ENCODE data around the gene HDAC4. TPM values are rescaled to one million over a fixed set of nuclear protein-coding genes. Genes with fewer than 3 reads are reported as not detected.

HDAC4 gene
- total RNA-seq, 4 donors from 2014 or later: 68.0 to 123 (median 86.5) TPM

GRCh38 chr2:239393941-239394340 lies 6.9 kb downstream of the HDAC4 start:
- no peak for DNase-seq (ENCODE audit: low spot score in 2 of 2)
- peaks cover 0 to 53% (median 24%) of the 10 kb centered on the region in 4 donors for H3K4me1 ChIP-seq
- no peak for TF ChIP-seq POLR2A (IDR thresholded peaks at IDR 0.05)
- peak in 1 of 2 donors; percentile 13 for TF ChIP-seq EP300 (IDR thresholded peaks at IDR 0.05)
- WGBS, 2 donors: 30 to 43% methylated on average over 3 of the region's 3 CpGs
- H3K4me3 ChIP-seq: no peak overlapping the region
- no peaks in the 10 kb centered on the region for H3K9me3 ChIP-seq
- H3K27ac ChIP-seq: peak overlapping the region in 3 of 4 donors; percentile 31 to 74 (median 72)
- H3K36me3 ChIP-seq: peaks cover 0 to 13% (median 0%) of the 10 kb centered on the region in 3 donors
- no peaks in the 10 kb centered on the region for H3K27me3 ChIP-seq

DNA sequence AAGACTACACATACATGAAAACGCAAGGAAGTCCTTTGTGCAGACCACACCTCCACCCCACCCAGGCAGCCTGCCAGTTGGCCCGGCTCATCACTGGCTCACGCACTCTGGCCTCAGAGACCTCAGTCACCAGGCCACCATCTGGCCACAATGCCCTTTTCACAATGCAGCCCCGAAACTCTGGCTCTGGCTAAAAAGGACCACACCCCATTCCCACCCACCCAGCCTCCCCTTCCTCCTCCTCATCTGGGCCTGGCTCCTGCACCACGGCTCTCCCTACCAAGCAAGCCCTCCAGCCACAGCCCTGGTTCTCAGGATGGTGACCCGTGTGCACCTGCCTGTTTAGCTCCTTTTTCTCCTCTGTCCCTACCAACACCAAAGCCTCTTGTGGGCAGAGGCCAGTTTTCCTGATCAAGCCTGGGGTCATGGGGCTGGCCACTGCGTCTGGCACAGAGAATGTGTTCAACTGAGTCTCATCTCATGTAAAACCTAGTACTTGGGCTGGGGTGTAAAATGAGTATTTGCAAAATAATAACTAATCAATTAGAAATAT lies 7.4 kb downstream of the HDAC4 start:
- H3K27ac ChIP-seq: peak overlapping the region in 3 of 4 donors; percentile 31 to 74 (median 72)
- no peak overlapping the region for H3K4me3 ChIP-seq
- WGBS, 2 donors: 23 to 25% methylated on average over 7 of the region's 7 CpGs
- no peaks in the 10 kb centered on the region for H3K9me3 ChIP-seq
- H3K4me1 ChIP-seq: peaks cover 0 to 48% (median 22%) of the 10 kb centered on the region in 4 donors
- no peaks in the 10 kb centered on the region for H3K27me3 ChIP-seq
- H3K36me3 ChIP-seq: peaks cover 0 to 18% (median 0%) of the 10 kb centered on the region in 3 donors
- TF ChIP-seq EP300 (IDR thresholded peaks at IDR 0.05) (peak in 1 of 2 donors; percentile 43), POLR2A (IDR thresholded peaks at IDR 0.05) (no peak), CTCF (IDR thresholded peaks at IDR 0.05) (no peak)
- DNase-seq (ENCODE audit: low spot score in 2 of 2): peak in 1 of 2 donors; percentile 14

- no peaks in the 10 kb centered on the region for H3K9me3 ChIP-seq
- TF ChIP-seq CTCF (IDR thresholded peaks at IDR 0.05) (no peak), POLR2A (IDR thresholded peaks at IDR 0.05) (no peak), EP300 (IDR thresholded peaks at IDR 0.05) (no peak)
- no peak overlapping the region for H3K4me3 ChIP-seq
- WGBS, 2 donors: 80 to 86% methylated on average over 5 to 12 of the region's 14 CpGs
- peaks cover 0 to 42% (median 22%) of the 10 kb centered on the region in 4 donors for H3K4me1 ChIP-seq
- no peaks in the 10 kb centered on the region for H3K27me3 ChIP-seq
- DNase-seq (ENCODE audit: low spot score in 2 of 2): peak in 1 of 2 donors; percentile 5
- peaks cover 0 to 24% (median 0%) of the 10 kb centered on the region in 3 donors for H3K36me3 ChIP-seq
- H3K27ac ChIP-seq: peak overlapping the region in 3 of 4 donors; percentile 31 to 74 (median 72)
Observed at GRCh38 chr2:239392688-239393387, 8.0 kb downstream of the HDAC4 start.

GRCh38 chr2:239392072-239392357 lies 8.8 kb downstream of the HDAC4 start:
- WGBS, 2 donors: 80 to 94% methylated on average over 8 to 10 of the region's 12 CpGs

More at GRCh38 chr2:239392072-239392357, 8.8 kb downstream of the HDAC4 start:
- H3K27ac ChIP-seq: peak overlapping the region in 1 of 4 donors; percentile 74
- H3K9me3 ChIP-seq: no peaks in the 10 kb centered on the region
- TF ChIP-seq CTCF (IDR thresholded peaks at IDR 0.05) (no peak), POLR2A (IDR thresholded peaks at IDR 0.05) (no peak), EP300 (IDR thresholded peaks at IDR 0.05) (no peak)
- DNase-seq (ENCODE audit: low spot score in 2 of 2): peak in 1 of 2 donors; percentile 4
- H3K4me3 ChIP-seq: no peak overlapping the region
- H3K36me3 ChIP-seq: peaks cover 0 to 32% (median 0%) of the 10 kb centered on the region in 3 donors
- H3K27me3 ChIP-seq: no peaks in the 10 kb centered on the region
- peaks cover 0 to 38% (median 22%) of the 10 kb centered on the region in 4 donors for H3K4me1 ChIP-seq

Measured in tibial nerve (tissue), 4 donors.